AG04449 (cell line): ENCODE data around the gene ERN1.

Experiments used
- CTCF ChIA-PET: fragments of 350-600 bp; formaldehyde crosslinking; extraction: SDS; loops from one replicate; lab custom pipeline; 2021; ENCODE audit warnings: antibody characterized with exemption; lab: Yijun Ruan, JAX
- POLR2A ChIA-PET: fragments of 400-600, 350-600 bp; formaldehyde crosslinking; extraction: SDS; loops from one replicate; lab custom pipeline; 2020; ENCODE audit warnings: antibody characterized with exemption, inconsistent platforms; lab: Yijun Ruan, JAX
- DNase-seq: peaks from one replicate; pipeline ENCODE4 v3.0.0-alpha.2; 2010; ENCODE audit warnings: low read depth, low spot score
- H3K4me3 ChIP-seq: 2 replicates; pipeline ENCODE4 v1.5.1; 2011; ENCODE audit warnings: low read depth, mild to moderate bottlenecking, control low read depth, low read length
- CTCF ChIP-seq: IDR thresholded peaks from one replicate; pipeline ENCODE4 v1.5.1; 2011; ENCODE audit warnings: mild to moderate bottlenecking, moderate library complexity, low read length, control low read depth, inconsistent platforms; ENCODE audit not compliant: insufficient read depth; ENCODE audit errors: missing control alignments

Gene ERN1

GRCh38 chr17:64061178-64061898 lies 68.6 kb downstream of the ERN1 start:
- no peak for DNase-seq
- TF ChIP-seq CTCF: no peak
- H3K4me3 ChIP-seq: no peak overlapping the region
- CTCF ChIA-PET: interaction anchor here (0.6 to 8.6 kb wide), 8 partner anchors 8 to 142 kb away, joined by 3 to 83 read pairs (median 4); no protein-coding TSS in a partner anchor
- POLR2A ChIA-PET: no interaction called here

- no peak overlapping the region for H3K4me3 ChIP-seq
- ChIA-PET CTCF (interaction anchor here (1.1 to 8.6 kb wide), 4 partner anchors 18 to 141 kb away, joined by 3 to 83 read pairs (median 4); no protein-coding TSS in a partner anchor), POLR2A (no interaction called here)
- no peak for TF ChIP-seq CTCF
- no peak for DNase-seq
Observed at GRCh38 chr17:64060331-64060730, 69.6 kb downstream of the ERN1 start.

GRCh38 chr17:64059756-64060155 lies 70.2 kb downstream of the ERN1 start:
- ChIA-PET CTCF (interaction anchor here (1.1 to 8.6 kb wide), 2 partner anchors 35 to 75 kb away, joined by 4 to 83 read pairs; no protein-coding TSS in a partner anchor), POLR2A (no interaction called here)
- DNase-seq: no peak
- TF ChIP-seq CTCF: no peak
- no peak overlapping the region for H3K4me3 ChIP-seq

GRCh38 chr17:64058621-64059020 lies 71.3 kb downstream of the ERN1 start:
- no peak for DNase-seq
- no peak overlapping the region for H3K4me3 ChIP-seq
- ChIA-PET CTCF (interaction anchor here (1.0 to 18.8 kb wide), 4 partner anchors 9 to 76 kb away, joined by 3 to 224 read pairs (median 44); partner anchors contain the start of gene ERN1), POLR2A (no interaction called here)
- no peak for TF ChIP-seq CTCF

- CTCF ChIA-PET: interaction anchor here (1.0 to 18.8 kb wide), 6 partner anchors 8 to 138 kb away, joined by 3 to 224 read pairs (median 4); partner anchors contain the start of gene ERN1
- DNase-seq: no peak
- POLR2A ChIA-PET: no interaction called here
- no peak for TF ChIP-seq CTCF
- H3K4me3 ChIP-seq: no peak overlapping the region
Observed at GRCh38 chr17:64057701-64058263, 72.2 kb downstream of the ERN1 start.
